BE2C (cell line): ENCODE results near the gene ZNF778.
"Not testable (repeated sequence)": the region's sequence is repeated elsewhere in the genome, so short reads cannot be mapped to it uniquely, and the experiment has no call there.

Experiments
- DNase-seq: peaks from one replicate; pipeline ENCODE4 v3.0.0-alpha.2; 2020
- H3K27me3 ChIP-seq: fragments of 250-450 bp; sonication (Bioruptor Pico); 2 replicates; pipeline ENCODE4 v1.5.1; 2020; ENCODE audit warnings: mild to moderate bottlenecking
- H3K36me3 ChIP-seq: fragments of 250-450 bp; sonication (Bioruptor Pico); 2 replicates; pipeline ENCODE4 v1.5.1; 2020; ENCODE audit warnings: mild to moderate bottlenecking
- H3K4me1 ChIP-seq: fragments of 250-450 bp; sonication (Bioruptor Pico); 2 replicates; pipeline ENCODE4 v1.5.1; 2020
- H3K4me3 ChIP-seq: 2 replicates; pipeline ENCODE4 v1.5.1; 2011; ENCODE audit warnings: low read depth, low read length
- H3K9me3 ChIP-seq: fragments of 250-450 bp; sonication (Bioruptor Pico); 2 replicates; pipeline ENCODE4 v1.5.1; 2020
- TF ChIP-seq, protein P1 (sequence below): IDR thresholded peaks from 2 replicates; pipeline ENCODE4 v1.5.1; 2012; ENCODE audit warnings: mild to moderate bottlenecking, low read depth, low read length

Gene ZNF778

DNA sequence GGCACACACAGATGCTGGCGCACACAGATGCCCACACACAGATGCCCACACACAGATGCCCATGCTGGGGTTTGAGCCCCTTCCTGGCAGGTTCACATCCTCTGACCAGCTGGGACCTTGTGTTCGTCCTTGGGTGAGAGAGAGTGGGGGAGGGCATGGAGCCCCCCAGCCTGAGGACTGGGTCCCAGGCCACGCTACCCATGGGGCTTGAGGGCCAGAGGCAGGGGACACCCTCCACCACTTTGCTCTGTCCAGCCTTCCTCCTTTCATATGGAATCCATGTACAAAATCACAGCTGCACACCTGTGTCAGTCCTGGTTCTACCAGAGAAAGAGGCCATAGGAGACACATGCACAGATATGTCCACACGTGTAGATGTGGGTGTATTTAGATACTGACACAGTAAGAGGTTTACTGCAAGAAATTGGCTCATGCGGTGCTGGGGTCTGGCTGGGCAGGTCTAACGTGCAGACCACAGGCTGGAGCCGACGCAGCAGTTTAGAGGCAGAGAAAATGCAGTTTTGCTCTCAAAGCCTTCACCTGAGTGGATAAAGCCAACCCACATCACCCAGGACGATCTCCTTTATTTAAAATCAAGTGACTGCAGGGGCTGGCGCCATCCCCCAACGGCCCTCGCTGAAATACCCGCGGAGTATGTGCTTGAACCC lies 28.0 kb upstream of the ZNF778 start:
- Histone ChIP-seq H3K4me1 (no peaks in the 10 kb centered on the region), H3K27me3 (peaks cover 30% of the 10 kb centered on the region), H3K4me3 (no peak overlapping the region), H3K36me3 (no peaks in the 10 kb centered on the region), H3K9me3 (no peaks in the 10 kb centered on the region)
- peak; percentile 19 for DNase-seq
- TF ChIP-seq, protein P1, sequence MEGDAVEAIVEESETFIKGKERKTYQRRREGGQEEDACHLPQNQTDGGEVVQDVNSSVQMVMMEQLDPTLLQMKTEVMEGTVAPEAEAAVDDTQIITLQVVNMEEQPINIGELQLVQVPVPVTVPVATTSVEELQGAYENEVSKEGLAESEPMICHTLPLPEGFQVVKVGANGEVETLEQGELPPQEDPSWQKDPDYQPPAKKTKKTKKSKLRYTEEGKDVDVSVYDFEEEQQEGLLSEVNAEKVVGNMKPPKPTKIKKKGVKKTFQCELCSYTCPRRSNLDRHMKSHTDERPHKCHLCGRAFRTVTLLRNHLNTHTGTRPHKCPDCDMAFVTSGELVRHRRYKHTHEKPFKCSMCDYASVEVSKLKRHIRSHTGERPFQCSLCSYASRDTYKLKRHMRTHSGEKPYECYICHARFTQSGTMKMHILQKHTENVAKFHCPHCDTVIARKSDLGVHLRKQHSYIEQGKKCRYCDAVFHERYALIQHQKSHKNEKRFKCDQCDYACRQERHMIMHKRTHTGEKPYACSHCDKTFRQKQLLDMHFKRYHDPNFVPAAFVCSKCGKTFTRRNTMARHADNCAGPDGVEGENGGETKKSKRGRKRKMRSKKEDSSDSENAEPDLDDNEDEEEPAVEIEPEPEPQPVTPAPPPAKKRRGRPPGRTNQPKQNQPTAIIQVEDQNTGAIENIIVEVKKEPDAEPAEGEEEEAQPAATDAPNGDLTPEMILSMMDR: no peak

DNA sequence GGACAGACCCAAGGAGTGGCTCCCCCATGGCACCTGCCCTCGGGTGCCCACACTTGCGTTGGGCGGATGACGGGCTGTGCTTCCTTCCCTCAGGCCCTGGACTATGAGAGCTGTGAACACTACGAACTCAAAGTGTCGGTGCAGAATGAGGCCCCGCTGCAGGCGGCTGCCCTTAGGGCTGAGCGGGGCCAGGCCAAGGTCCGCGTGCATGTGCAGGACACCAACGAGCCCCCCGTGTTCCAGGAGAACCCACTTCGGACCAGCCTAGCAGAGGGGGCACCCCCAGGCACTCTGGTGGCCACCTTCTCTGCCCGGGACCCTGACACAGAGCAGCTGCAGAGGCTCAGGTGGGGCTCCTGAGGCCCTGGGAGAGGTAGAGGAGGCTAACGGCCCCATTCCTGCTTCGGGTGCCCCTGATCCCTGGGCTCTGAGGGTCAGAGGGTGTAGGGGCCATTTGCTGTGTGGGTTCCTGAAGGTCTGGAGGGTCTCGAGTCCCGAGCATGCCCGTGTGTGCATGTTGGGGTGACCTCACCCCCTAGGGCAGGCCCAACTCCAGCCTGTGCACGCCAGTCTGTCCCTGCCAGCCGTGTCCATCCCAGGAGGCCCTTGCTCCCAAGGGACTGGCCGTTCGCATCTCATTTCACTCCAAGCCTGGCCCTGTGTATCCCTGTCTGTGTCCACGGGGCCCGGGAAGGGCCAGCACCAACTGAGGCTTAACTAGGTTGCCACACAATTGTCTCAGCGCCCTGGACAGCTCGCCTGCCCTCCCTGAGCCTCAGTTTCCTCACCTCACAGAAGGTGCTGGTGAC lies 27.1 kb upstream of the ZNF778 start:
- TF ChIP-seq, protein P1: no peak
- no peak for DNase-seq
- Histone ChIP-seq H3K4me1 (no peaks in the 10 kb centered on the region), H3K9me3 (no peaks in the 10 kb centered on the region), H3K27me3 (peaks cover 21% of the 10 kb centered on the region), H3K36me3 (no peaks in the 10 kb centered on the region), H3K4me3 (no peak overlapping the region)

DNA sequence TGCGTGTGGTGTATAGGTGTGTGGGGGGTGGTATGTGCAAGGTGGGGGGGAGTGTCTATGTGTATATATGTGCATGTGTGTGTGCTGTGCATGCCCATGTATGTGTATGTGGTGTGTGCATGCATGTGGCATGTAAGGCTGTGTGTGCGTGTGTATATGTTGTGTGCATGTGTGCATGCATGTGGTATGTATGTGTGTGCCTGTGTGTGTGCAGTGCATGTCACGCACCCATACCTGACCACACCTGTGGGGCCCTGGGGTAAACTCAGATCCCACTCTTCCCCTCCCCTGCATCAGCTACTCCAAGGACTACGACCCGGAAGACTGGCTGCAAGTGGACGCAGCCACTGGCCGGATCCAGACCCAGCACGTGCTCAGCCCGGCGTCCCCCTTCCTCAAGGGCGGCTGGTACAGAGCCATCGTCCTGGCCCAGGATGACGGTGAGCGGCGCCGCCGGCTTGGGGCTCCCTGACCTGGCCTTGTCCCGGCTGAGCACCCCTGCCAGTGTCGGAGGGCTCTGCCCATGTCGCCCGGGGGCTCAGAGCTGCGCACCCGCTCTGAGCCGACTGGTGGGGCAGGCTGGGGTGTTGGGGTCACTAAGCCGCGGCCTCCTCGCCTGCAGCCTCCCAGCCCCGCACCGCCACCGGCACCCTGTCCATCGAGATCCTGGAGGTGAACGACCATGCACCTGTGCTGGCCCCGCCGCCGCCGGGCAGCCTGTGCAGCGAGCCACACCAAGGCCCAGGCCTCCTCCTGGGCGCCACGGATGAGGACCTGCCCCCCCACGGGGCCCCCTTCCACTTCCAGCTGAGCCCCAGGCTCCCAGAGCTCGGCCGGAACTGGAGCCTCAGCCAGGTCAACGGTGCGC lies 26.2 kb upstream of the ZNF778 start:
- TF ChIP-seq, protein P1: no peak
- Histone ChIP-seq H3K4me1 (no peaks in the 10 kb centered on the region), H3K36me3 (no peaks in the 10 kb centered on the region), H3K27me3 (peaks cover 20% of the 10 kb centered on the region), H3K4me3 (no peak overlapping the region), H3K9me3 (no peaks in the 10 kb centered on the region)
- no peak for DNase-seq

DNA sequence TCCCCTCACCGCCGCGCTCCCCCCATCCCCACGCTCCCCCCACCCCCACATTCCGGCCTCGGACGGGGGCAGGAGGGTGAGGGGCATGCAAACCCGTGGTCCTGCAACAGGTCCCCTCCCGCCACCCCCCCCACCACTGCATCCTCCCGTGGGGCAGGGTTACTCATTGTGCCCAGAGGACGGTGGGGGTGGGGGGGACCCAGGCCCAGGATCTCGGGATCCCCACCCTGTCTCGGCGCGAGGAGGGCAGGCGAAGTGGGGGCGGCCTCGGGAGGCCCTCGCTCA lies 25.7 kb upstream of the ZNF778 start:
- Histone ChIP-seq H3K36me3 (no peaks in the 10 kb centered on the region), H3K4me1 (no peaks in the 10 kb centered on the region), H3K4me3 (peak overlapping the region; percentile 32), H3K27me3 (peaks cover 20% of the 10 kb centered on the region), H3K9me3 (no peaks in the 10 kb centered on the region)
- no peak for DNase-seq
- TF ChIP-seq, protein P1: no peak

DNA sequence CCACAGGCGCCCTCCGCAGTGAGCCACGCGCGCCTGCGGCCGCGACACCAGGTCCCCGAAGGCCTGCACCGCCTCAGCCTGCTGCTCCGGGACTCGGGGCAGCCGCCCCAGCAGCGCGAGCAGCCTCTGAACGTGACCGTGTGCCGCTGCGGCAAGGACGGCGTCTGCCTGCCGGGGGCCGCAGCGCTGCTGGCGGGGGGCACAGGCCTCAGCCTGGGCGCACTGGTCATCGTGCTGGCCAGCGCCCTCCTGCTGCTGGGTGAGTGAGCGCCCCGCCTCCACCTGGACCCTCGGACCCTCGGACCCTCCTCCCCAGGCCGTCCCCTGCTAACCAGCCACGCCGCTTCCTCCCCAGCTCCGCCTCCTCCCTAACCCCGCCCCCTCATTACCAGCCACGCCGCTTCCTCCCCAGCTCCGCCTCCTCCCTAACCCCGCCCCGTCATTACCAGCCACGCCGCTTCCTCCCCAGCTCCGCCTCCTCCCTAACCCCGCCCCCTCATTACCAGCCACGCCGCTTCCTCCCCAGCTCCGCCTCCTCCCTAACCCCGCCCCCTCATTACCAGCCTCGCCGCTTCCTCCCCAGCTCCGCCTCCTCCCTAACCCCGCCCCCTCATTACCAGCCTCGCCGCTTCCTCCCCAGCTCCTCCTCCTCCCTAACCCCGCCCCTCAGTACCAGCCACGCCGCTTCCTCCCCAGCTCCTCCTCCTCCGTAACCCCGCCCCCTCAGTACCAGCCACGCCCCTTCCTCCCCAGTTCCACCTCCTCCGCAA lies 25.1 kb upstream of the ZNF778 start:
- H3K36me3 ChIP-seq, H3K9me3 ChIP-seq, H3K4me1 ChIP-seq: not testable (repeated sequence)
- peak; percentile 47 for DNase-seq
- Histone ChIP-seq H3K4me3 (peak overlapping the region; percentile 32), H3K27me3 (peaks cover 20% of the 10 kb centered on the region)

DNA sequence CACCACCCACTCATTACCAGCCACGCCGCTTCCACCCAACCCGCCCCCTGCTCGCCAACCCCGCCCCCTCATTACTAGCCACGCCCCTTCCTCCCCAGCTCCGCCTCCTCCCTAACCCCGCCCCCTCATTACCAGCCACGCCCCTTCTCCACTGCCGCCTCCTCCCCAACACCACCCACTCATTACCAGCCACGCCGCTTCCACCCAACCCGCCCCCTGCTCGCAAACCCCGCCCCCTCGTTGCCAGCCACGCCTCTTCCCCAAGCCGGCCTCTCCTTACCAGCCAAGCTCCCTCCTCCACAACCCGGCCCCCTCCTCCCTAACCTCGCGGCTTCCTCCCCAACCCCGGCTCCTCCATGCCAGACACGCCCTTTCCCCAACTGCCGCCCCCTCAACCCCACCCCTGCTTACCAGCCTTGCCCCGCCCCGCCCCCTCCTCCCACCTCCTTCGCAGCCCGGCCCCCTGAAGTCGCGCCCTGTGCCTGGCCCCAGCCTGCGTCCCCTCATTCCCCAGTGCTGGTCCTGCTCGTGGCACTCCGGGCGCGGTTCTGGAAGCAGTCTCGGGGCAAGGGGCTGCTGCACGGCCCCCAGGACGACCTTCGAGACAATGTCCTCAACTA lies 24.4 kb upstream of the ZNF778 start:
- no peaks in the 10 kb centered on the region for H3K9me3 ChIP-seq
- peaks cover 20% of the 10 kb centered on the region for H3K27me3 ChIP-seq
- no peak overlapping the region for H3K4me3 ChIP-seq
- H3K4me1 ChIP-seq: no peaks in the 10 kb centered on the region
- H3K36me3 ChIP-seq: no peaks in the 10 kb centered on the region
- peak; percentile 85 for DNase-seq
- TF ChIP-seq, protein P1: no peak
